ENCODE data around the gene RASEF.

DNA sequence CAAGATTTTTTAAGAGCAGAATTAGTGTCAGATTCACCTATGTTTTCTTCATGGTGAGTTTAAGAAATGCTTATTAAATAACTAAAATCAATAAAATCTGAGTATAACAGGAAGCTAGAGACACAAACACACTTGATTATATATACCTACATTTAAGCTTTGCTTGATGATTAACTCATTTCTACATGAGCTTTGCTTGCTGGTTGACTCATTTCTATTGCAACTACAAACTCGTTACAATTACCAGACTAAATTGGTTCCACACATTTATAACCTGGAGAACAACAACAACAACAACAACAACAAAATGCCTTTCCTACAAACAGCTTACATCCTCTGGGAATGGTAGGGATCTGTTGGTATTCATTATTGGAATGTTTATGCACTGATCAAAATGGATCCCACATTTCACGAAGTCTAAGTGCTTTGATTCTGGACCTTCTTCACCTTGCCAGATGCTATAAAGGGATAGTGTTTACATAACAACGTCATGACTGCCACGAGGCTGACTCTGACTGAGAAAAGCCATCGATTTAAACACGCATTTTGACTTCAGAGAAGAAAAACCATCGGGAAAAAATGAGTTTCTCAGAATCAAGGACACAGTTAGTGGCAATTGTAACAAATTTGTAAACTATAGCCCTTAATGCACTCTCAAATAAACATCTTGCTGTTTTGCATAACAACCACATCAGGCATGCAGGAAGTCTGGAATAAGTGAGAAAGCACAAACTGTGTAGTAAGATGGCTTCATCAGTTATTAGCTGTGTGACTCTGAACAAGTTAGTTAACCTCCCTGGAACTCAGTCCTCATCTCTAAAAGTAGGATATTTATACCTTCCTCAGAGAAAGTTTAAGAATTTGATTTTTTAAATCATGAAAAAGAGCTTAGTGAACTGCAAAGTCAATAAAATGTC is 49.8 kb downstream of the RASEF start:
- TF ChIP-seq TAF1 (IDR thresholded peaks at IDR 0.05; ENCODE audit: borderline replicate concordance, low read depth, low read length) (no peak), POLR2AphosphoS5 (IDR thresholded peaks at IDR 0.05; ENCODE audit: low read depth, low read length) (no peak), POLR2A (IDR thresholded peaks at IDR 0.05; ENCODE audit: low read depth, low read length) (no peak)

All from GM12892 (cell line).